ENCODE data around the gene SLC45A2. TPM values are rescaled to one million over a fixed set of nuclear protein-coding genes. Genes with fewer than 3 reads are reported as not detected.

Gene SLC45A2
- polyA plus RNA-seq, 1 of the 3 experiments (the other 2 are of a cell fraction): 0.02 TPM

DNA sequence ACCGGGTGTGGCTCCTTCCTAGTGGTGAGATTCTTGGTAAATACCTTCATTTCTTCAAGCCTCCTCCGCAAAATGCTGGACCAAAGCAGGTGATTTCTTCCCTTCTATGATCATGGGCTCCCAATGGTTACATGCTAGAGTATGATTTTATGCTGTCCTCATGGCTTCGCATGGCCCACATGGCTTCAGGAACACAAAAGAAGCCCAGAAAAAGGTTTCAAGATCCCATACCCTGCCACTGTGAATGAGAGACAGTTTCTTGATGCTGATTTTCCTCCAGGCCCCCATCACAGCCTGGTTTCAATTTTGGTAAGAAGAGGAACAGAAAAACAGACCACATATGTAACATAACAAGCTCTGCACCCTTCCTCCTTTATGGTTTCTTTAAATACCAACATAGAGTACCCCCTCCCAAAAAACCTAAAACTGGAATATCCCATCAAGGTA is 50.7 kb downstream of the SLC45A2 start:
- Histone ChIP-seq H3K36me3 (replicated peaks in 1 of 2; ENCODE audit: control insufficient read depth in 1 of 2, insufficient read depth in 2 of 2, low read length in 1 of 2) (no peaks in the 10 kb centered on the region), H3K4me3 (ENCODE audit: low read depth in 2 of 2, low read length in 1 of 2) (no peak overlapping the region), H3F3A (replicated peaks; ENCODE audit: insufficient read depth) (no peaks in the 10 kb centered on the region), H3K4me2 (no peak overlapping the region), H2AFZ (ENCODE audit: low read depth) (no peak overlapping the region), H3K27me3 (ENCODE audit: insufficient read depth) (peaks cover 26% of the 10 kb centered on the region), H3K79me2 (ENCODE audit: insufficient read depth) (no peaks in the 10 kb centered on the region), H3K27ac (ENCODE audit: low read depth in 2 of 2, low read length in 1 of 2) (no peak overlapping the region), H3K9ac (no peak overlapping the region), H3K9me3 (no peaks in the 10 kb centered on the region), H4K20me1 (ENCODE audit: insufficient read depth) (0 out of 2 replicates have a peak, but pooled peaks cover 4% of the 10 kb centered on the region), H3K9me2 (no peaks in the 10 kb centered on the region), H3K4me1 (ENCODE audit: control insufficient read depth in 1 of 2, insufficient read depth in 2 of 2, low read depth in 1 of 2, low read length in 1 of 2) (peaks cover 0 to 6% of the 10 kb centered on the region in 2 experiments; a peak in 1 of 4 replicates)
- TF ChIP-seq FOXJ3 (CRISPR knock-in tag; IDR thresholded peaks at IDR 0.05) (no peak), EP300 (IDR thresholded peaks at IDR 0.05; ENCODE audit: borderline replicate concordance in 1 of 2, low read depth in 1 of 2, low read length in 1 of 2) (no peak), NFIC (IDR thresholded peaks at IDR 0.05; ENCODE audit: borderline replicate concordance) (no peak), SIN3A (IDR thresholded peaks at IDR 0.05; ENCODE audit: borderline replicate concordance, low read depth, low read length) (no peak), RCOR1 (IDR thresholded peaks at IDR 0.05; ENCODE audit: low read length) (no peak), MXI1 (IDR thresholded peaks at IDR 0.05; ENCODE audit: low read depth, low read length) (no peak), FOSL2 (IDR thresholded peaks at IDR 0.05; ENCODE audit: borderline replicate concordance, low read depth) (no peak), RFX5 (IDR thresholded peaks at IDR 0.05; ENCODE audit: low read length) (no peak), REST (IDR thresholded peaks at IDR 0.05; ENCODE audit: low read depth, low read length) (no peak), TAF1 (IDR thresholded peaks at IDR 0.05; ENCODE audit: borderline replicate concordance, low read depth, low read length) (no peak), TCF12 (IDR thresholded peaks at IDR 0.05) (no peak), GATA2 (CRISPR knock-in tag; IDR thresholded peaks at IDR 0.05) (no peak), JUND (IDR thresholded peaks at IDR 0.05) (no peak), TEAD4 (IDR thresholded peaks at IDR 0.05; ENCODE audit: borderline replicate concordance, insufficient read depth) (no peak), MEF2A (IDR thresholded peaks at IDR 0.05; ENCODE audit: borderline replicate concordance, low read depth) (no peak), YY1 (IDR thresholded peaks at IDR 0.05; ENCODE audit: low read depth) (no peak)
- TF ChIP-seq, protein P1, sequence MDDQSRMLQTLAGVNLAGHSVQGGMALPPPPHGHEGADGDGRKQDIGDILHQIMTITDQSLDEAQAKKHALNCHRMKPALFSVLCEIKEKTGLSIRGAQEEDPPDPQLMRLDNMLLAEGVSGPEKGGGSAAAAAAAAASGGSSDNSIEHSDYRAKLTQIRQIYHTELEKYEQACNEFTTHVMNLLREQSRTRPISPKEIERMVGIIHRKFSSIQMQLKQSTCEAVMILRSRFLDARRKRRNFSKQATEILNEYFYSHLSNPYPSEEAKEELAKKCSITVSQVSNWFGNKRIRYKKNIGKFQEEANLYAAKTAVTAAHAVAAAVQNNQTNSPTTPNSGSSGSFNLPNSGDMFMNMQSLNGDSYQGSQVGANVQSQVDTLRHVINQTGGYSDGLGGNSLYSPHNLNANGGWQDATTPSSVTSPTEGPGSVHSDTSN (IDR thresholded peaks at IDR 0.05): no peak
- TF ChIP-seq, protein P2, sequence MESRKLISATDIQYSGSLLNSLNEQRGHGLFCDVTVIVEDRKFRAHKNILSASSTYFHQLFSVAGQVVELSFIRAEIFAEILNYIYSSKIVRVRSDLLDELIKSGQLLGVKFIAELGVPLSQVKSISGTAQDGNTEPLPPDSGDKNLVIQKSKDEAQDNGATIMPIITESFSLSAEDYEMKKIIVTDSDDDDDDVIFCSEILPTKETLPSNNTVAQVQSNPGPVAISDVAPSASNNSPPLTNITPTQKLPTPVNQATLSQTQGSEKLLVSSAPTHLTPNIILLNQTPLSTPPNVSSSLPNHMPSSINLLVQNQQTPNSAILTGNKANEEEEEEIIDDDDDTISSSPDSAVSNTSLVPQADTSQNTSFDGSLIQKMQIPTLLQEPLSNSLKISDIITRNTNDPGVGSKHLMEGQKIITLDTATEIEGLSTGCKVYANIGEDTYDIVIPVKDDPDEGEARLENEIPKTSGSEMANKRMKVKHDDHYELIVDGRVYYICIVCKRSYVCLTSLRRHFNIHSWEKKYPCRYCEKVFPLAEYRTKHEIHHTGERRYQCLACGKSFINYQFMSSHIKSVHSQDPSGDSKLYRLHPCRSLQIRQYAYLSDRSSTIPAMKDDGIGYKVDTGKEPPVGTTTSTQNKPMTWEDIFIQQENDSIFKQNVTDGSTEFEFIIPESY (IDR thresholded peaks at IDR 0.05; ENCODE audit: borderline replicate concordance, low read depth): no peak
- 63% methylated on average over 3 of the region's 3 CpGs for WGBS (ENCODE audit: low lambda C conversion rate)
- no peak for DNase-seq
- ChIA-PET CTCF (interaction anchor here (0.7 to 4.4 kb wide), 13 partner anchors 10 to 512 kb away, joined by 3 to 38 read pairs (median 6); no protein-coding TSS in a partner anchor), POLR2A (no interaction called here)
